Activated CD4-positive, alpha-beta T cell treated with anti-CD3 and anti-CD28 coated beads, Interleukin-2, amount 50 U/mL, for 16 hours (primary cell): ENCODE measurements around the gene STARD7.
"Not testable (repeated sequence)": the region's sequence is repeated elsewhere in the genome, so short reads cannot be mapped to it uniquely, and the experiment has no call there.

ENCODE experiments used
- DNase-seq: peaks from one replicate; pipeline ENCODE4 v3.0.0-alpha.2; 2020

STARD7 gene

DNA sequence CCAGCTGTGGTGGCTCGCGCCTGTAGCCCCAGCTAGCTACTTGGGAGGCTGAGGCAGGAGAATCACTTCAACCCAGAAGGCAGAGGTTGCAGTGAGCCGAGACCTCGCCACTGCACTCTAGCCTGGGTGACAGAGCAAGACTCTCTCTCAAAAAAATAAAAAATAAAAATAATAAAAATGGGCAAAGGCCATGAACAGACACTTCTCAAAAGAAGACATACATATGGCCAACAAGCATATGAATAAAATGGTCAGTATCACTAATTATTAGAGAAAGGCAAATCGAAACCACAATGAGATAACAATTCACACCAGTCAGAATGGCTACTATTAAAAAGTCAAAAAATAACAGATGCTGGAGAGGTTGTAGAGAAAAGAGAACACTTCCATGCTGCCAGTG lies 48.3 kb downstream of the STARD7 start:
- not testable (repeated sequence) for DNase-seq

DNA sequence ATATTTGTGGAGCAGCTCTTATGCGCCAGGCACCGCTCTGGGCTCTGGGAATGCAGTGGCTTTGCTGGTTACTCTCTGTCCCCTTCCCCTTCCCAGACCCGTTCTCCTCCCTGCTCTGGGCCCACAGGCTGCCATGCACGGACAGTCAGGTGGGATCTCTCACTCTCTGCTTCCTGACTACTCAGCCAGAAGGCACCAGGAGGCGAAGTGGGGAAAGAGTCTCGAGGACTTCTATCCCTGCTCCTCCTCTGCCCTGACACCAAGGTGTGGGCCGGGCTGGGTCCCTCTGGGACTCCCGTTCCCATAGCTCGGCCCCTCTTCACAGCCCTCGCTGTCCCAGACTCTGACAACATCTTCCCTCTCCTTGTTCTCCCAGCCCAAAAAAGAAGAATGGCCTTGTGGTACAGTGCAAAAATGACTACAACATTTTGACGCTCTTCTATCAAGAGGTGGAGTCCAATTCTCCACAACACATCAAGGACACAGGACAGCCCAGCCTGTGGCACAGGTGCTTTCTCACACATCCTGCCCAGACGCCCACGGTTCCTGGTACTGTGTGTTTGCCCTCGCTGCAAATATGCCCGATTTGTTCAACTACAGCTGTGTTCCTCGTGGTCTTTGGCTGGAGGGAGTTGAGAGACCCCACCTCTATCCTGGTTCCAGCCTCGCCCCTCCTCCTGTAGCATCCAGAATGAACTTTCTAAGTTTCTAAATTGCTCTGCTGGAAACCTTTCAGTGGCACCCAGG lies 49.4 kb downstream of the STARD7 start:
- DNase-seq, result no peak

- DNase-seq, result no peak
Measured at GRCh38 chr2:96158554-96158940, 50.1 kb downstream of the STARD7 start.

DNA sequence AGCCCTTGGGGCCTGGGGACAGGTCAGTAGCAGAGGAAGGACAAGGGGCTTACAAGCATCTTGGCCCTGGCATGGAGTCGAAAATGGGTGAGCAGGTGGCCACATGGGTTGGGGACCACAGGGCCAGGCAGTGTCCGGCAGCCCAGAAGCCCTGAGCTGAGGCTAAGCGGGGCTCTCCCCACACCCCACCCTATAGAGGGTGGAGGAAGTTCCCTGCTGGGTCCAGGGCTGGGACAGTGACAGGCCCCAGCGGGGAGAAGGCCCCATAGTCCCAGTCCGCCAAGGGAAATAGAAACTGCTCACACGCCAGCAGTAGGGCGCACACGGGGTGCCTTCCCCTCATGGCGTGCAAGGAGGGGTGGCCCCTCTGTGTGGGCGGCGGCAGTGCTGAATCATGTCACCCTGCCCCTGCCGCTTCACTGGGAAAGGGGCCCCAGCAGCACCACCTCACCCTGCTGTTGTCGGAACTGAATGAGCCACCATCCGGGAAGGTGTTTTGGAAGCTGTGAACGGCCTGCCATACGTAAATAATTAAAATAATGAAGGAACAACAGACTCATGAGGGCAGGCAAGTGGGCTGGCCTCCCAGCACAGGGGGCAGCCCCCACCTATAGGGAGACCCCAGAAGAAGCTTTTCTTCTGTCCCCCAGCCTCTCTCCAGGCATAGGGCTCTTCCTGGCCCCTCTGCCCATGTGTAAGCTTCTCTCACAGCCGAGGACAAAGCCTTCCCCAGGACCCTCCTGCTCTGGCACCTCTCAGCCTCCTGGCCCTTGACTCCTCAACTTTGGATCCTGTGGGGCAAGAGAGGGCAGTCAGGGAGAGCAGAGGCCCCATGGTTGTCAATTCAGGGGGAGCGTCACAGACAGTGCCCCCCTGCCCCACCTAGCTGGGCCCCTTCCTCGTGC lies 50.7 kb downstream of the STARD7 start:
- peak; percentile 91 for DNase-seq

GRCh38 chr2:96156926-96157648 lies 51.5 kb downstream of the STARD7 start:
- DNase-seq, result no peak

DNA sequence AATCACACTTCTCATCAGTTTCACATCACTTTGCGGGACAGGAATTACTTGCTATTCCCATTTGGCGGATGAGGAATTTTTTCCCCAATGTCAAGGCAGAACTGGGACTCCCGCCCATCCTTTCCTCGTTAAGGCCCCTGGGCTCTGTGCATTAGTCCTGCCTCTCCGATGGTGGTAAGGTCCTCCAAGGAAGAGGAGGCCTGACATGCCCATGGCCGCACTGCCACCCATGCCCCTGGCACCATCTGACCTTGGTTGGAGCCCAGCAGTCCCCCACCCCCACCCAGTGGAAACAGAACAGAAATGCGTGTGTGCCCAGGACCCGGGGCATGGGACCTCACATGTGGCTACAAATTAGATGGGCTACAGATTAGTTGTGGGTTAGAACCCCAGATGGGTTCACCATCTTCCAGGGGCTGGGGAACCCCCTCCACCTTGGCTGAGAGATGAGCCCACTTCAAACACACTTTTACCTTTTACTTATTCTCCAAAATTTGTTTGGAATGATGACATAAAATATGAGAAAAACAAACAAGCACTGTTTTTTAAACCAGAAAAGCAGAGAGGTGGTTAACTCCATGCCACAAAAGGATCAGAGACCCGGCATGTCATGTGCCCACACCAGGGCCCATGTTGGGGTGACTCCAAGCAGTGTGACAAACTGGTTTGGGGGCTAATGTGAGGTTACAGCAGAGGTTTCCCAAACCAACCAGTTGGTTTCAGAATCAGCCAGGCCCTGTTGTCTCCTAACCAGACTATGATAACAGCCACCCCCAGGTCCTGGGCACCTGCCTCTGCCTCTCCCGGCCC lies 52.4 kb downstream of the STARD7 start:
- DNase-seq, result peak; percentile 72

GRCh38 chr2:96154506-96155380 lies 53.9 kb downstream of the STARD7 start:
- no peak for DNase-seq

DNA sequence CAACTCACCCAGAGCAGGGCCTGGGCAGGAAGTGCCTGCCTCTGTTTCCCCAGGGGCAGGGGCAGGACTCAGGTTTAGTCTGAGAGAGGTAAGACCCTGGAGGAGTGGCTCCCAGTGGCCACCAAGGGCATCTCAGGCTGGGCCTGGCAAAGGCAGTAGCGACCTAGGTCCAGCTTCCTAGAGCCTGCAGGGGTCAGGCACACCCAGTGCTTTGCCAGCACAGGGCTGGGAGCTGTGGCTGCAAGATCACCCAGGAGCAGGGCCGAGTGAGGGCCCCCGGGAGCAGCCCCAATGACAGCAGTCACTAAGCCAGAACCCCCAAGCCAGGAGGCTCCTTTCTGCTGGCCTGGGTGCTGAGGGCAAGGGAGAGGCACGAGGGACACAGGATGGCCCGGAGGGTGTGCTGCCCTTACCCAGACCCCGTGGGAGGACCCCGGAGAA lies 54.6 kb downstream of the STARD7 start:
- no peak for DNase-seq

GRCh38 chr2:96153291-96153713 lies 55.3 kb downstream of the STARD7 start:
- no peak for DNase-seq

- DNase-seq, result no peak
Measured at GRCh38 chr2:96152304-96153161, 56.1 kb downstream of the STARD7 start.

DNA sequence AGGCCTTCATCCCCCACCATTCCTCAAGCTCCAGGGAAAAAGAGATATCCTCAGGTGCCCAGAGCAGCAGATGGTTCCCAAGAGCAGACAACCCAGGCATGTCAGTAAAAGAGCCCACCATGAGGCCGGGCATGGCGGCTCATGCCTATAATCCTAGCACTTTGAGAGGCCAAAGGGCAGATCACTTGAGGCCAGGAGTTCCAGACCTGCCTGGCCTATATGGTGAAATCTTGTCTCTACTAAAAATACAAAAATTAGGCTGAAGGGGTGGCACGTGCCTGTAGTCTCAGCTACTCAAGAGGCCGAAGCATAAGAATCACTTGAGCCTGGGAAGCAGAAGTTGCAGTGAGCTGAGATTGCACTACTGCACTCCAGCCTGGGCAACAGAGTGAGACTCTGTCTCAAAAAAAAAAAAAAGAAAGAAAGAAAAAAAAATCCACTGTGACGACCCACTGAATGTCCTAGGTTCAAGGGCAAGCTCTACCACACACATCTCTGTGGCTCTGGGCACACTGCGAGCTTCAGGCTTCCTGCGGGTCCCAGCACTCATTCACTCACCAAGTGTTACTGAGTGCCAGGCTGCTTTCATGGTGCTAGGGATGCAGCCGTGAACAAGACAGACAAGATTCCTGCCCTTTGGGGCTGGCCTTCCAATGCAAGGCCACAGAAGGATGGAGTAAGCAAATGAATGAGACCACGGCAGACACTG lies 56.9 kb downstream of the STARD7 start:
- no peak for DNase-seq

GRCh38 chr2:96150791-96151594 lies 57.6 kb downstream of the STARD7 start:
- no peak for DNase-seq

GRCh38 chr2:96150007-96150640 lies 58.5 kb downstream of the STARD7 start:
- DNase-seq, result no peak

- DNase-seq, result peak; percentile 97
Measured at GRCh38 chr2:96148410-96149217, 60.0 kb downstream of the STARD7 start.

DNA sequence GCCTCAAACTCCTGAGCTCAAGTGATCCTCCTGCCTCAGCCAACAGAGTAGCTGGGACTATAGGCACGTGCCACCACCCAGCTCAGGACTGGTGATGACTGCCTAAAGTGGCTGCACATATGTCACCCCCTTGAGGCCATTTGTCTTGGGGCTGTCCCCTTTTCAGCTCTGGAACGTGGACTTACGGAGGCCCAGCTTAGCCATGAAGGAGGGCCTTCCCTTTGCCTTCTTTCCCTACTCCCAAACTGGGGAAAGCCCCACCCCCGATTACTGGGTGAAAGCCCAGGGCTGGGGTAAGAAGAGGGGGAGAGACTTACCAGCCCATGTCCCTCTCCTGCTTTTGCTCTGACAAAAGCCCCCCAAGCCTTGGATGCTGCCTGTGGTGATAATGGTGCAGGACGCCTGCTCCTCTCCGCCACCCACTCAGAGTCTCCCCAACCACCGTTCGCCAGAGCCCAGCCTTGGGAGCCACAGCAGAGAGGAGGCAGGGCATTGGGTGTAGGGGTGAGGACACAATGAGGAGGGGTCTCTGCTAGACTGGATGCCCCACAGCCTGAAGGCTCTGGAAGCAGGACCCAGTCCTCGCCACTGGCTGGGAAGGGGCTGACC lies 60.9 kb downstream of the STARD7 start:
- DNase-seq, result no peak

GRCh38 chr2:96146881-96147592 lies 61.6 kb downstream of the STARD7 start:
- DNase-seq, result no peak
